Measurements from ENCODE around the gene C1orf159.

GRCh38 chr1:1054099-1054700 lies 61.7 kb downstream of the C1orf159 start:
- no peak for TF ChIP-seq CTCF (IDR thresholded peaks at IDR 0.05; ENCODE audit: insufficient read depth, low read length, poor library complexity, severe bottlenecking)
- no peak for TF ChIP-seq EZH2phosphoT487 (conservative IDR thresholded peaks at IDR 0.05; ENCODE audit: low read length)
